Measurements from ENCODE around the gene FRMD3.

Gene FRMD3

DNA sequence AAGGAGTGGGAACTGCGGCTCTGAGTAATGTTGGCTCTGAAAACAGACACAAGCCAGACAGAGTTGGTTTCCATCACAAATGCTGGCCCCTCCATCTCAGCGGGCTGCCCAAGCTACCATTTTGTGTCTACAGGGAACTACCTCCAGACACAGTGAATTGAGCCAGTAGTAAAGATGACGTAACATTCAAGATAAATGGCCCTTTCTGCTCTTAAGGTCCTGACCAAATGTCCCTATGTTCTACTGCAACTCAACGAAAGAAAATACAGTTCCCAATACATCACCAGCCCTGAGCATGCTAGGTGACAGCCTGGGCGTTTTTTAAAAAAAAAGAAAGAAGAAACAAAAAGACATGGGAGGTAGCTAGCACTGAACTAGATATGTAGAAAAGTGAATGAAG is 247.5 kb downstream of the FRMD3 start:
- H3K27ac ChIP-seq = no peak overlapping the region
- TF ChIP-seq, protein P1, sequence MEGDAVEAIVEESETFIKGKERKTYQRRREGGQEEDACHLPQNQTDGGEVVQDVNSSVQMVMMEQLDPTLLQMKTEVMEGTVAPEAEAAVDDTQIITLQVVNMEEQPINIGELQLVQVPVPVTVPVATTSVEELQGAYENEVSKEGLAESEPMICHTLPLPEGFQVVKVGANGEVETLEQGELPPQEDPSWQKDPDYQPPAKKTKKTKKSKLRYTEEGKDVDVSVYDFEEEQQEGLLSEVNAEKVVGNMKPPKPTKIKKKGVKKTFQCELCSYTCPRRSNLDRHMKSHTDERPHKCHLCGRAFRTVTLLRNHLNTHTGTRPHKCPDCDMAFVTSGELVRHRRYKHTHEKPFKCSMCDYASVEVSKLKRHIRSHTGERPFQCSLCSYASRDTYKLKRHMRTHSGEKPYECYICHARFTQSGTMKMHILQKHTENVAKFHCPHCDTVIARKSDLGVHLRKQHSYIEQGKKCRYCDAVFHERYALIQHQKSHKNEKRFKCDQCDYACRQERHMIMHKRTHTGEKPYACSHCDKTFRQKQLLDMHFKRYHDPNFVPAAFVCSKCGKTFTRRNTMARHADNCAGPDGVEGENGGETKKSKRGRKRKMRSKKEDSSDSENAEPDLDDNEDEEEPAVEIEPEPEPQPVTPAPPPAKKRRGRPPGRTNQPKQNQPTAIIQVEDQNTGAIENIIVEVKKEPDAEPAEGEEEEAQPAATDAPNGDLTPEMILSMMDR (conservative IDR thresholded peaks at IDR 0.05) = no peak

DNA sequence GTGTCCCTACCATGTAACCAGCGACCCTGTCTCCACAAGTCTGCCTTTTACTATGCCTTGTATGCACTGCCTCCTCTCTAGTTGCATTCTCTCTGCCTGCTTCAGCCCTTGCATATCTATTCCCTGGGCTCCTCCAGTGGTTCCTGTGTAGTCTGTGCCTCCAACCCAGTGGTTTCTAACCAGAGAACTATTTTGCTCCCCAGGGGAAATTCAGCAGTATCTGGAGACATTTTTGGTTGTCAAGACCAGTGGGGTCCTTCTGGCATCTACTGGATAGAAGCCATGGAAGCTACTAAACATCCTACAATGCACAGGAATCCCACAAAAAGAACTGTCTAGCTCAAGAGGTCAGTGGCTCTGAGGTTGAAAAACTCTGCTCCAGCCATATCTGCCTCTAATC is 251.2 kb downstream of the FRMD3 start:
- no peak overlapping the region for H3K27ac ChIP-seq
- TF ChIP-seq, protein P1 (conservative IDR thresholded peaks at IDR 0.05) = no peak

DNA sequence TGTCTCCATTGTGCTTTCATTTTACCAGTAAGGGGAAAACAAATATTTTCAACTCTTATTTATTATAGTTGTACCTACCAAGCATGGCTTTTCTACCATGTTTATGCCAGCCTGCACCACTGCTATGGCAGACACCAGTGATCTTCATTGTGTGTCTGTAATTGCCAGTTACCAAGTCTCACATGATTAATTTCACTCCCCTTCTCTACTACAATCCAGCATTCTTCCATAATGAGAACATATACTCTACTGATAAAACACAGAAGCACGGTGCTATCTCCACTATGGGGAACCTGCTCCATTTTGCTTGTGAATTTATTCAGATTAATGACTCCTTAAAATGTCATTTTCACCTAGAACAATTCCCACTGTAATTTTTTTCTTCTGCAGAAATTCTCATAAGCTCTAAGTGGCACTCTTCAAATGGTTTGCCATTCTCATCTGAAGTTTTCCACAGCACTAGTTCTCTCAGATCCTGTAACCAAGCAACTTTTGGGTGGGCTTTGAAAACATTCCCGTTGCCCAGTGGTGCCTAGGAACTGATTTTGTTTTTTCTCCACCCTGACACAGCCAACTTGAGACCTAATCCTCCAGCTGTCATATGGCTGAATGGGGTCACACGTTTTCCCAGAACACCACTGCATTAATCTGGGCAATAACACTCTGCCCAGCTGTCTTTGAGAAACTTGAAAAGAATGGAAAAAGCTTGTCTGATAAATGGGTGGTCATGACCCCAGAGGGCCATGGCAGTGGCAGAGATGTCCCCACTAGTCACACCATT is 252.6 kb downstream of the FRMD3 start:
- TF ChIP-seq, protein P1 (conservative IDR thresholded peaks at IDR 0.05) = no peak
- no peak overlapping the region for H3K27ac ChIP-seq

DNA sequence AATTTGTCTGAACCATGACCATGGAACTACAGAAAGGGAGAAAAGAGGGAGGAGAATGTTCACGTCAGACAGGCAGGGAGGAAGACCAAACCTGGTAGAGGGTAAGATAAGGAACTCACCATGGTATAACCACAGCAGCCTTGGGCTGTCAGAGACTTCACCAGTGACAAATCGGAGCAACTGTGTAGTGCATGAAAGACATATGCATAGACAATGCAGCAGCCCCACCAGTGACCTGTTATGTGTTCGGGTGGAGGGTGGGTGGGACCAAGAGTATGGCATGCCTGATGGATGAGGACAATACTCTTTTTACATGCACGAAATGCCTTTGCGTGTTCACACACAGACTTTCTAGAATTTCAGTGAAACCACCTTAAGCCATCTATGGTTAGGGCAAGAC is 253.5 kb downstream of the FRMD3 start:
- TF ChIP-seq, protein P1 (conservative IDR thresholded peaks at IDR 0.05) = no peak
- no peak overlapping the region for H3K27ac ChIP-seq

DNA sequence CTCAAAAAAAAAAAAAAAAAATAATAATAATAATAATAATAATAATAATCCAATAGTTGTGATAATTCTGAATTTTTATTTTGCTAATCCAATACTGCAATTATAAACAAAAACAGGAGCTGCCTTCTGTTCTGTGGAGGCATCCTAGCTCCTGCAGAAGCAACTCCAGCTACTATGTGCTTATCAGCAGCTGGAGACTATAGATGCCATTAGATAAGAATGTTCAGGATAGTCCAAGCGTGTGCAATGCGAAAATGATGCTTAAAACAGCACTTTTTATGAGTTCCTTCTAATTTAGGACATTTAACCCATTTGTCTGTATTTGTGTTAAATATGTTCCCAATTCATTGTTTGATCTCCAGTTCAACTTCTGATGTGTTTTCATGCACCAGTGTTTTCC is 254.7 kb downstream of the FRMD3 start:
- H3K27ac ChIP-seq = no peak overlapping the region
- TF ChIP-seq, protein P1 (conservative IDR thresholded peaks at IDR 0.05) = no peak

DNA sequence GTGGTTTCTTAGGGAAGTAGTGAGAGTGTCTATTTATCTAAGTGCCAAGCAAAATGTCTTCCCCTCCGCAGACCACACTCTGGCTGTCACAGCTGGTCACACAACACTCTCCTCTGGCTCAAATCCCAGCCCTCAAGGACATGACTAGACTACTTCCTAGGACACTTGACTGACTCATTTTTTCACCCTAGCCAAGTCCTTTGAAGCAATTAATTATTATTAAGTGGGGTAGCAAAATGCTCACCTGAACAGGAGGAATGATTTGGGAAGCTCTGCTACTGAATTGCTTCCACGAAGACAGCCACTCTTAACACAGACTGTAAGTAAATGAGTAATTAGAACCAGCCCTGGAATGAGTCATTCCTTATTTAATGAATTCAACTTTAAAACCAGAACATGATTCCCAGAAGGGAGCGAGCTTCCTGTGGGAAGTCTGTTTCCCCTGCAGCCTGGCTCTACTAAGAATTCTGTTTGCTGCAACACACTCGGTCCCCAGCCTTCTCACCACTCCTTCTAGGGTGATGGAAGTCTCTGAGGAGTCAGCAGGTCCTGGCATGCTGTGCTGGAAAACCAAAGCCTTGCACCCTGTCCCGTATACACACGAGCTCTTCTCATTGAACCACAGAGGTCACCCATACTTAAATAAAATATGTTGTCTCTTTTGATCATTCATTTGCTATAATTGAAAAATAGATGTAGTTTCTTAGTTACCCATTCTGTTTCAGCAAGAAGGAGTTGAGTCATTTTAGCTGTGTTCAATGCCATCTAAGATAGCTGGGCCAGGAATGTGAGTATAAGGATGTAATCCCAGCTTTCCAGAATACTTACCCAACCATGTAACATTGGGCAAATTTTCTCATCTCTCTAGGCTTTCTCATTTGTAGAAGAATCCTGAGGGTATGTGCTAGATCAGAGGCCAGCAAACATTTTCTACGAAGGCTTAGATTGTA is 256.6 kb downstream of the FRMD3 start:
- TF ChIP-seq, protein P1 (conservative IDR thresholded peaks at IDR 0.05) = no peak
- no peak overlapping the region for H3K27ac ChIP-seq

DNA sequence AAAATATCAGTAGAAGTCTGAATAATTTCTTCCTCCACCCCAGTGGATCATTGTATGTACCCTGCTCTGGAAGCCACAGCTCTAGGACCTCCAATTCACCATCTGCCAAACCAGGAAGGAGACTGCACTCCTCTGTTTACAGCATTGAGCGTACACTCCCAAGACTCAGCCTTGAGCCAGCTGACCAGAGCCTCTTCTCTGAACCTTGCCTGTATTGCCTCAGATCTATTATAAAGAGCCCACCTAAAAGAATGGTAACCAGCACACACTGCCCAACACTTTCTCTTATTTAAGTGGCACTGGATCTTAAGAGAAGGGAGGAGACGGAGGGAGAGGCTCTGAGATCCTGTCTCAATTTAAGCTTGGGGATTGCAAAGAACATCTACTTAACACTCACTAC is 257.4 kb downstream of the FRMD3 start:
- TF ChIP-seq, protein P1 (conservative IDR thresholded peaks at IDR 0.05) = no peak
- H3K27ac ChIP-seq = no peak overlapping the region

All from VCaP (cell line).